ENCODE results near the gene LYPD3. TPM values are rescaled to one million over a fixed set of nuclear protein-coding genes. Genes with fewer than 3 reads are reported as not detected.
A peak's percentile ranks its signal among the peaks of the same experiment; 100 is the strongest.

Gene LYPD3
- total RNA-seq, 1 experiment from 2014 or later, result 1.8 TPM

- Mint-ChIP-seq H3K27ac (no peak overlapping the region), H3K27me3 (ENCODE audit: low read depth) (peaks cover 29% of the 10 kb centered on the region), H3K4me3 (peak overlapping the region; percentile 62 to 78; a peak in 3 of 5 replicates), H3K4me1 (peaks cover 7% of the 10 kb centered on the region in 2 experiments), H3K9me3 (no peaks in the 10 kb centered on the region; a peak in 1 of 5 replicates), H3K36me3 (ENCODE audit: insufficient read depth in 1 of 3, low read depth in 3 of 3) (peaks cover 3 to 7% (median 3%) of the 10 kb centered on the region in 3 experiments; a peak in 2 of 7 replicates)
- no peak for DNase-seq
- H2AFZ ChIP-seq (ENCODE audit: low read length), result no peak overlapping the region
- no peak overlapping the region for H3K56ac ChIP-seq (ENCODE audit: insufficient read length, low read depth, low read length)
- H4K8ac ChIP-seq (replicated peaks; ENCODE audit: insufficient read length, low read depth, low read length), result no peak overlapping the region
- H4K5ac ChIP-seq (ENCODE audit: insufficient read length, low read depth, low read length), result no peak overlapping the region
- H2BK15ac ChIP-seq (ENCODE audit: low read depth, low read length), result no peak overlapping the region
- TF ChIP-seq CTCF (conservative IDR thresholded peaks at IDR 0.05), result no peak
- no peak overlapping the region for H3K14ac ChIP-seq (ENCODE audit: insufficient read depth, low read length)
- no peak overlapping the region for H3K18ac ChIP-seq (ENCODE audit: insufficient read length, low read depth, low read length)
- H2AK5ac ChIP-seq (ENCODE audit: insufficient read length, low read length), result no peak overlapping the region
- no peaks in the 10 kb centered on the region for H3K4me1 ChIP-seq (ENCODE audit: insufficient read depth, low read length)
- H3K79me2 ChIP-seq (ENCODE audit: insufficient read depth, low read length), result no peaks in the 10 kb centered on the region
- no peaks in the 10 kb centered on the region for H3K79me1 ChIP-seq (ENCODE audit: insufficient read depth, low read depth, low read length, poor library complexity, severe bottlenecking)
- no peak overlapping the region for H3T11ph ChIP-seq (ENCODE audit: low read length)
- H3K27me3 ChIP-seq (ENCODE audit: insufficient read depth, low read length), result no peaks in the 10 kb centered on the region
- no peak overlapping the region for H3K9ac ChIP-seq (ENCODE audit: extremely low read depth, insufficient read length, low read length)
- H3K23ac ChIP-seq (ENCODE audit: insufficient read length, low read depth, low read length), result no peak overlapping the region
- WGBS (ENCODE audit: extremely low coverage, insufficient read length, low lambda C conversion rate), result no CpG with 5 or more reads among the region's 4 CpGs
- H3K4ac ChIP-seq (ENCODE audit: low read depth, low read length), result no peak overlapping the region
- peak overlapping the region; percentile 44 for H3K4me2 ChIP-seq (ENCODE audit: insufficient read depth, insufficient read length, low read length)
- H4K91ac ChIP-seq (ENCODE audit: insufficient read length, low read depth, low read length), result no peak overlapping the region
- no peak overlapping the region for H3K27ac ChIP-seq (ENCODE audit: insufficient read length, low read depth, low read length)
- H2BK20ac ChIP-seq (ENCODE audit: low read depth, low read length, poor library complexity, severe bottlenecking), result no peak overlapping the region
- H2BK120ac ChIP-seq (ENCODE audit: low read depth, low read length, poor library complexity, severe bottlenecking), result no peak overlapping the region
- no peaks in the 10 kb centered on the region for H4K20me1 ChIP-seq (ENCODE audit: control insufficient read depth, insufficient read depth, insufficient read length)
- H3K23me2 ChIP-seq (ENCODE audit: insufficient read length, low read depth, low read length, poor library complexity, severe bottlenecking), result no peaks in the 10 kb centered on the region
- no peak overlapping the region for H2BK5ac ChIP-seq (ENCODE audit: insufficient read length, low read length)
- H2BK12ac ChIP-seq (ENCODE audit: insufficient read length, low read depth, low read length), result no peak overlapping the region
- H3K9me3 ChIP-seq (ENCODE audit: control insufficient read depth, low read depth, low read length), result no peaks in the 10 kb centered on the region
These were observed 9.1 kb upstream of the LYPD3 start for GRCh38 chr19:43474487-43474886.

Measured in H9 (cell line).